ENCODE data around the gene BPGM. TPM values are rescaled to one million over a fixed set of nuclear protein-coding genes. Genes with fewer than 3 reads are reported as not detected.

BPGM gene
- total and polyA plus RNA-seq, 2 experiments from 2014 or later = 16.9 TPM

- H3K79me2 ChIP-seq (replicated peaks; ENCODE audit: insufficient read depth) = no peaks in the 10 kb centered on the region
- H3K4me3 Mint-ChIP-seq = no peak overlapping the region
- no peaks in the 10 kb centered on the region for H3K36me3 Mint-ChIP-seq (ENCODE audit: low read depth)
- H4K20me1 ChIP-seq (replicated peaks; ENCODE audit: insufficient read depth) = no peaks in the 10 kb centered on the region
- no peaks in the 10 kb centered on the region for H3F3A ChIP-seq (replicated peaks; ENCODE audit: low read depth)
- no peak overlapping the region for H3K4me2 ChIP-seq
- DNase-seq (ENCODE audit: low spot score) (peak; percentile 74), ATAC-seq (peak; percentile 61)
- no peaks in the 10 kb centered on the region for H3K36me3 ChIP-seq (ENCODE audit: insufficient read depth)
- H2AFZ ChIP-seq = no peak overlapping the region
- peaks cover 10% of the 10 kb centered on the region for H3K27me3 Mint-ChIP-seq (ENCODE audit: insufficient read depth, low read depth, poor library complexity)
- H3K27ac Mint-ChIP-seq = no peak overlapping the region
- peaks cover 15% of the 10 kb centered on the region; the same call in 2 of the 3 replicates for H3K4me1 Mint-ChIP-seq
- no peak overlapping the region for H3K27ac ChIP-seq (ENCODE audit: low read depth)
- no peak for TF ChIP-seq STAT1 (IDR thresholded peaks at IDR 0.05; ENCODE audit: unreplicated experiment)
- TF ChIP-seq, protein P1, sequence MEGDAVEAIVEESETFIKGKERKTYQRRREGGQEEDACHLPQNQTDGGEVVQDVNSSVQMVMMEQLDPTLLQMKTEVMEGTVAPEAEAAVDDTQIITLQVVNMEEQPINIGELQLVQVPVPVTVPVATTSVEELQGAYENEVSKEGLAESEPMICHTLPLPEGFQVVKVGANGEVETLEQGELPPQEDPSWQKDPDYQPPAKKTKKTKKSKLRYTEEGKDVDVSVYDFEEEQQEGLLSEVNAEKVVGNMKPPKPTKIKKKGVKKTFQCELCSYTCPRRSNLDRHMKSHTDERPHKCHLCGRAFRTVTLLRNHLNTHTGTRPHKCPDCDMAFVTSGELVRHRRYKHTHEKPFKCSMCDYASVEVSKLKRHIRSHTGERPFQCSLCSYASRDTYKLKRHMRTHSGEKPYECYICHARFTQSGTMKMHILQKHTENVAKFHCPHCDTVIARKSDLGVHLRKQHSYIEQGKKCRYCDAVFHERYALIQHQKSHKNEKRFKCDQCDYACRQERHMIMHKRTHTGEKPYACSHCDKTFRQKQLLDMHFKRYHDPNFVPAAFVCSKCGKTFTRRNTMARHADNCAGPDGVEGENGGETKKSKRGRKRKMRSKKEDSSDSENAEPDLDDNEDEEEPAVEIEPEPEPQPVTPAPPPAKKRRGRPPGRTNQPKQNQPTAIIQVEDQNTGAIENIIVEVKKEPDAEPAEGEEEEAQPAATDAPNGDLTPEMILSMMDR (conservative IDR thresholded peaks at IDR 0.05; ENCODE audit: low read depth in 2 of 2) = peak; percentile 66 to 75
- TF ChIP-seq, protein P2, sequence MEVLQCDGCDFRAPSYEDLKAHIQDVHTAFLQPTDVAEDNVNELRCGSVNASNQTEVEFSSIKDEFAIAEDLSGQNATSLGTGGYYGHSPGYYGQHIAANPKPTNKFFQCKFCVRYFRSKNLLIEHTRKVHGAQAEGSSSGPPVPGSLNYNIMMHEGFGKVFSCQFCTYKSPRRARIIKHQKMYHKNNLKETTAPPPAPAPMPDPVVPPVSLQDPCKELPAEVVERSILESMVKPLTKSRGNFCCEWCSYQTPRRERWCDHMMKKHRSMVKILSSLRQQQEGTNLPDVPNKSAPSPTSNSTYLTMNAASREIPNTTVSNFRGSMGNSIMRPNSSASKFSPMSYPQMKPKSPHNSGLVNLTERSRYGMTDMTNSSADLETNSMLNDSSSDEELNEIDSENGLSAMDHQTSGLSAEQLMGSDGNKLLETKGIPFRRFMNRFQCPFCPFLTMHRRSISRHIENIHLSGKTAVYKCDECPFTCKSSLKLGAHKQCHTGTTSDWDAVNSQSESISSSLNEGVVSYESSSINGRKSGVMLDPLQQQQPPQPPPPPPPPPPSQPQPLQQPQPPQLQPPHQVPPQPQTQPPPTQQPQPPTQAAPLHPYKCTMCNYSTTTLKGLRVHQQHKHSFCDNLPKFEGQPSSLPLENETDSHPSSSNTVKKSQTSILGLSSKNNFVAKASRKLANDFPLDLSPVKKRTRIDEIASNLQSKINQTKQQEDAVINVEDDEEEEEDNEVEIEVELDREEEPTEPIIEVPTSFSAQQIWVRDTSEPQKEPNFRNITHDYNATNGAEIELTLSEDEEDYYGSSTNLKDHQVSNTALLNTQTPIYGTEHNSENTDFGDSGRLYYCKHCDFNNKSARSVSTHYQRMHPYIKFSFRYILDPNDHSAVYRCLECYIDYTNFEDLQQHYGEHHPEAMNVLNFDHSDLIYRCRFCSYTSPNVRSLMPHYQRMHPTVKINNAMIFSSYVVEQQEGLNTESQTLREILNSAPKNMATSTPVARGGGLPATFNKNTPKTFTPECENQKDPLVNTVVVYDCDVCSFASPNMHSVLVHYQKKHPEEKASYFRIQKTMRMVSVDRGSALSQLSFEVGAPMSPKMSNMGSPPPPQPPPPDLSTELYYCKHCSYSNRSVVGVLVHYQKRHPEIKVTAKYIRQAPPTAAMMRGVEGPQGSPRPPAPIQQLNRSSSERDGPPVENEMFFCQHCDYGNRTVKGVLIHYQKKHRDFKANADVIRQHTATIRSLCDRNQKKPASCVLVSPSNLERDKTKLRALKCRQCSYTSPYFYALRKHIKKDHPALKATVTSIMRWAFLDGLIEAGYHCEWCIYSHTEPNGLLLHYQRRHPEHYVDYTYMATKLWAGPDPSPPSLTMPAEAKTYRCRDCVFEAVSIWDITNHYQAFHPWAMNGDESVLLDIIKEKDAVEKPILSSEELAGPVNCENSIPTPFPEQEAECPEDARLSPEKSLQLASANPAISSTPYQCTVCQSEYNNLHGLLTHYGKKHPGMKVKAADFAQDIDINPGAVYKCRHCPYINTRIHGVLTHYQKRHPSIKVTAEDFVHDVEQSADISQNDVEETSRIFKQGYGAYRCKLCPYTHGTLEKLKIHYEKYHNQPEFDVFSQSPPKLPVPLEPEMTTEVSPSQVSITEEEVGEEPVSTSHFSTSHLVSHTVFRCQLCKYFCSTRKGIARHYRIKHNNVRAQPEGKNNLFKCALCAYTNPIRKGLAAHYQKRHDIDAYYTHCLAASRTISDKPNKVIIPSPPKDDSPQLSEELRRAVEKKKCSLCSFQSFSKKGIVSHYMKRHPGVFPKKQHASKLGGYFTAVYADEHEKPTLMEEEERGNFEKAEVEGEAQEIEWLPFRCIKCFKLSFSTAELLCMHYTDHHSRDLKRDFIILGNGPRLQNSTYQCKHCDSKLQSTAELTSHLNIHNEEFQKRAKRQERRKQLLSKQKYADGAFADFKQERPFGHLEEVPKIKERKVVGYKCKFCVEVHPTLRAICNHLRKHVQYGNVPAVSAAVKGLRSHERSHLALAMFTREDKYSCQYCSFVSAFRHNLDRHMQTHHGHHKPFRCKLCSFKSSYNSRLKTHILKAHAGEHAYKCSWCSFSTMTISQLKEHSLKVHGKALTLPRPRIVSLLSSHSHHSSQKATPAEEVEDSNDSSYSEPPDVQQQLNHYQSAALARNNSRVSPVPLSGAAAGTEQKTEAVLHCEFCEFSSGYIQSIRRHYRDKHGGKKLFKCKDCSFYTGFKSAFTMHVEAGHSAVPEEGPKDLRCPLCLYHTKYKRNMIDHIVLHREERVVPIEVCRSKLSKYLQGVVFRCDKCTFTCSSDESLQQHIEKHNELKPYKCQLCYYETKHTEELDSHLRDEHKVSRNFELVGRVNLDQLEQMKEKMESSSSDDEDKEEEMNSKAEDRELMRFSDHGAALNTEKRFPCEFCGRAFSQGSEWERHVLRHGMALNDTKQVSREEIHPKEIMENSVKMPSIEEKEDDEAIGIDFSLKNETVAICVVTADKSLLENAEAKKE (CRISPR knock-in tag; IDR thresholded peaks at IDR 0.05) = no peak
- H3K9me2 ChIP-seq (ENCODE audit: insufficient read depth) = no peaks in the 10 kb centered on the region
- peaks cover 18% of the 10 kb centered on the region for H3K4me1 ChIP-seq (ENCODE audit: insufficient read depth)
- no peaks in the 10 kb centered on the region for H3K27me3 ChIP-seq (ENCODE audit: insufficient read depth)
- no peaks in the 10 kb centered on the region; the same call in 2 of the 3 replicates for H3K9me3 Mint-ChIP-seq
- H3K4me3 ChIP-seq = no peak overlapping the region
These were observed 54.6 kb downstream of the BPGM start for GRCh38 chr7:134701272-134701671.
